Activated CD4-positive, alpha-beta T cell treated with anti-CD3 and anti-CD28 coated beads for 36 hours (primary cell): ENCODE data around the gene CCNG1. TPM values are rescaled to one million over a fixed set of nuclear protein-coding genes. Genes with fewer than 3 reads are reported as not detected.

Experiments
- ATAC-seq: fragments of 200-7000 bp; cut with Tn5 transposase; one replicate; pipeline ENCODE4 v1.10.0; 2021; ENCODE audit warnings: mild to moderate bottlenecking, moderate library complexity
- CTCF ChIA-PET: fragments of 350-600 bp; sonication (Branson Sonifier 250); formaldehyde crosslinking; loops from one replicate; lab custom pipeline; 2021; ENCODE audit warnings: antibody characterized with exemption; lab: Charles Lee
- POLR2A ChIA-PET: fragments of 350-600 bp; sonication (Branson Sonifier 250); formaldehyde crosslinking; loops from one replicate; lab custom pipeline; 2021; ENCODE audit warnings: antibody characterized with exemption, inconsistent platforms; lab: Charles Lee
- DNase-seq: peaks from one replicate; pipeline ENCODE4 v3.0.0-alpha.2; 2020
- H3K27ac Mint-ChIP-seq: one replicate; pipeline ENCODE4 v1.8.0; 2021; ENCODE audit warnings: mixed read lengths
- H3K27me3 Mint-ChIP-seq: one replicate; pipeline ENCODE4 v1.8.0; 2021; ENCODE audit warnings: mixed read lengths
- H3K36me3 Mint-ChIP-seq: one replicate; pipeline ENCODE4 v1.8.0; 2021; ENCODE audit warnings: low read depth, mixed read lengths
- H3K4me1 Mint-ChIP-seq: one replicate; pipeline ENCODE4 v1.8.0; 2021; ENCODE audit warnings: mixed read lengths
- H3K4me3 Mint-ChIP-seq: one replicate; pipeline ENCODE4 v1.8.0; 2021; ENCODE audit warnings: mild to moderate bottlenecking, moderate library complexity, mixed read lengths
- H3K9me3 Mint-ChIP-seq: one replicate; pipeline ENCODE4 v1.8.0; 2021; ENCODE audit warnings: low read depth, mixed read lengths
- intact Hi-C, 2 experiments: fragments of 100-400 bp; cut with DNase I in 1 of 2; cut with micrococcal nuclease in 1 of 2; formaldehyde crosslinking; loops; one replicate each; pipeline versions ENCODE4 v1.14.2 to v1.15.1; 2022 to 2024; cut with DNase I, micrococcal nuclease
- total RNA-seq, 2 experiments: library from RNA; stranded (reverse); gene quantifications; one replicate each; pipeline ENCODE4 v1.2.3, GENCODE V29; 2021

CCNG1 gene
- total RNA-seq, 2 experiments from 2014 or later: 114 to 120 TPM

DNA sequence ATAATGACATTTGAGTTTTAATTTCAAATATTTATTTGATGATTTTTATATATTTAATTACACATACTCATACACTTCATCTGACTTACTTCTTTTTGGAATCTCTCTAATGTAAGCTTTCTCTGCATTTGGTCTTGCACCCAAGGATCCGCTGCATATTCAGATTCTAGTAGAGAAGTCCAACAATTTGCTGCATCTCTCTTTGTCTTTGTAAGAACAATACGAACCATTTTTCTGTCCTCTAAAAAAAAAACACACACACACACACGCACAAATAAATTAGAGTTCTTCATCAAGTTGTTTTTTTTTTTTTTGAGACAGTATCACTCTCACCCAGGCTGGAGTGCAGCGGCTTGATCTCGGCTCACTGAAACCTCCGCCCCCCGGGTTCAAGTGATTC lies 19.4 kb downstream of the CCNG1 start:
- Mint-ChIP-seq H3K4me3 (no peak overlapping the region), H3K36me3 (peaks cover 49% of the 10 kb centered on the region)
- POLR2A ChIA-PET: interaction anchor here (0.8 kb wide), 1 partner anchor 50 kb away, joined by 3 read pairs; no protein-coding TSS in a partner anchor

DNA sequence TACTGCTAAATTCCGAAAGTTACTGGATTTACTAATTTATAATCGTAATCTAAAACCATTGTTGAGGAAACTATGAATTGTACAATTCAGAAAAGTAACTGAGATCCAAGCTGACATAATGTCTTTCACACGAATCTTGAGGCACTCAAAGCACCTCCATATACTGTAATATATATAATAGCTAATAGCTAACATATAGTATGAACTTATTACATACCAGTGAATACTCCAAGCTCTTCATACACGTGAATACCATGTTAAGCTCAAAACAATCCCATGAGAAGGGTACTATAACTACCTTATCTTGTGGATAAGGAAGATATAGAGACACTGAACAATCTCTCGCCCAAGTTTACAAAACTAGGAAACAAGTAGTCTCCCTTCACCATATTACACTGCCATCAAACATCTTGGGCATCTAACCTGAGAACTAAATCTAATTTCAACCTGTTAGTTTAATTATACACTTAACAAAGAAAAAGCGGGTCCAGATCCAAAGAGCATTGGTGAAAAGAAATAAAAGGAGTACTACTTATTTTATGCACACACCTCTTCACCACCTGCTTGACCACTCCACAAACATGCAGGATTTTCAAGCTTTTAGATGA lies 21.5 kb downstream of the CCNG1 start:
- ChIA-PET POLR2A (interaction anchor here (0.8 to 5.1 kb wide), 4 partner anchors 19 to 70 kb away, joined by 7 to 121 read pairs (median 74); partner anchors contain the start of genes CCNG1 and MAT2B), CTCF (interaction anchor here (1.2 to 5.1 kb wide), 6 partner anchors 8 to 50 kb away, joined by 3 to 30 read pairs (median 8); partner anchors contain the start of genes CCNG1 and MAT2B)
- ATAC-seq (no peak), DNase-seq (no peak)
- Mint-ChIP-seq H3K27ac (peak overlapping the region; percentile 100), H3K27me3 (no peaks in the 10 kb centered on the region), H3K36me3 (peaks cover 41% of the 10 kb centered on the region), H3K9me3 (no peaks in the 10 kb centered on the region), H3K4me1 (peaks cover 35% of the 10 kb centered on the region), H3K4me3 (peak overlapping the region; percentile 95)
- intact Hi-C loops: no loop called here

More for the DNA sequence above, 19.4 kb downstream of the CCNG1 start:
- no peak for ATAC-seq
- peak overlapping the region; percentile 47 for H3K27ac Mint-ChIP-seq
- H3K4me1 Mint-ChIP-seq: peaks cover 26% of the 10 kb centered on the region
- CTCF ChIA-PET: no interaction called here
- no peaks in the 10 kb centered on the region for H3K27me3 Mint-ChIP-seq
- no peaks in the 10 kb centered on the region for H3K9me3 Mint-ChIP-seq
- DNase-seq: no peak
- intact Hi-C loops: no loop called here

DNA sequence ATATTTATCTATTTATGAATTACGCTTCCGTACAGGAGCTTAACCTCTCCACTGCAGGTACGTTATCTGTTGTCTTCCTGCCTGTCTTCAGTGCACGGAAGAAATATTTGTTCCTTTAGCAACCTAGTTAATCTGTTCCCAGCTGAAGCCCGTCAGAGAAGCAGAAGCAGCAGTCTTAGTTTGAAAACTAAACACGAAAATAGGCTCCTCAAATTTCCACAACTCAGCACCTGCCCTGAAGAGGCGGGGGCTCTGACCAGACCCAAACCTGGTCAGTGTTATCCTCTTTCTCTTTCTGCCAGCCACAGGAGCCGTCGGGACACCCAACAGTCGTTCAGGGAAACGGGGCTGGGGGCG lies 22.0 kb downstream of the CCNG1 start:
- ChIA-PET CTCF (interaction anchor here (1.2 to 5.1 kb wide), 6 partner anchors 9 to 50 kb away, joined by 3 to 30 read pairs (median 8); partner anchors contain the start of genes CCNG1 and MAT2B), POLR2A (interaction anchor here (0.8 to 5.1 kb wide), 5 partner anchors 9 to 70 kb away, joined by 3 to 121 read pairs (median 58); partner anchors contain the start of genes CCNG1 and MAT2B)
- H3K27me3 Mint-ChIP-seq: no peaks in the 10 kb centered on the region
- peaks cover 45% of the 10 kb centered on the region for H3K36me3 Mint-ChIP-seq
- DNase-seq: no peak
- ATAC-seq: no peak
- peak overlapping the region; percentile 95 for H3K4me3 Mint-ChIP-seq
- H3K27ac Mint-ChIP-seq: peak overlapping the region; percentile 100
- intact Hi-C loops: no loop called here
- peaks cover 38% of the 10 kb centered on the region for H3K4me1 Mint-ChIP-seq
- no peaks in the 10 kb centered on the region for H3K9me3 Mint-ChIP-seq

DNA sequence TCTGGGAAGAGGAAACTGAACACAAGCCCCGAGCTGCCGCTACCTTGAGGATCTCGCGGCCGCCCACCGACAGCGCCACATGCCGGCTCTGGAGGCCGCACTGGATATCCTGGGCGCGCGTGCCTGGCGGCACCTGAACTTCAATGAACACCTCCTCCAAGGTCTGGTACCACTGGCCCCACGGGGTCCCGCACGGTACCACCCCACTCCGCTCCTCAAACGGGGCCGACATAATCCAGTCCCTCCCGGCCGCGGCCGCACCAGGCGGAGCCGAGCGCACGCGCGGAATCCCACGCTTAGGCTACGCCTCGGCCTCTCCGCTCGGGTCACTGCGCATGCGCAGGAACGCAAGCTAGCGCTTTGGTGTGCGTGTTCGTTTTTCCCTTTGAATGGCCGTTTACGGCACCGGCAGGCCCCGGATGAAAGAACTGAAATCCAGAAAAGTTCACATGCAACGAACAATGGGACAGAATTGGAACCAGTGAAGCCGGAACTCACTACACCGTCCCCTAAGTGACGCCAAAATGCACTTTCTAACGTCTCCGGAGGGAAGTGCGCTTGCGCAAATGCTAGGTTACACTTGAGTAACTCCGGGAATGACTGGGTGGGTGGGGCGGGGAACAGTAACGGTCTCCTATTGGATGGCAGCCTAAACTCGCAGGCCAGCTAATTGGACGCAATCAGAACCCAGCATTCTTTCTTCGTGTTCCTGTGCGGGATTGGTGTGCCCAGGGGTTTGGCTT lies 22.6 kb downstream of the CCNG1 start, which contains the start of gene NUDCD2:
TSS of gene NUDCD2 (minus strand) at position 284 of the 743 bp plus-strand sequence. CDS start at position 232, 52 bp downstream.
- Mint-ChIP-seq H3K4me3 (peak within 1 kb of the TSS; percentile 95), H3K9me3 (no peaks in the 10 kb centered on the region), H3K36me3 (peaks cover 46% of the 10 kb centered on the region), H3K27me3 (no peaks in the 10 kb centered on the region), H3K4me1 (peaks cover 37% of the 10 kb centered on the region), H3K27ac (peak within 1 kb of the TSS; percentile 100)
- CTCF ChIA-PET: interaction anchor here (1.2 to 5.1 kb wide), 8 partner anchors 9 to 50 kb away, joined by 3 to 30 read pairs (median 8); partner anchors contain the start of genes CCNG1 and MAT2B
- ATAC-seq (peak; percentile 88), DNase-seq (peak; percentile 95)
- POLR2A ChIA-PET: interaction anchor here (0.9 to 5.1 kb wide), 6 partner anchors 8 to 56 kb away, joined by 3 to 121 read pairs (median 30); partner anchors contain the start of genes CCNG1 and MAT2B
- intact Hi-C loops: loop anchor here (1.0 kb wide), 3 partner anchors 23 to 46 kb away; partner anchors contain the start of genes CCNG1 (in 2 of the 2) and MAT2B (in 1 of the 2)

DNA sequence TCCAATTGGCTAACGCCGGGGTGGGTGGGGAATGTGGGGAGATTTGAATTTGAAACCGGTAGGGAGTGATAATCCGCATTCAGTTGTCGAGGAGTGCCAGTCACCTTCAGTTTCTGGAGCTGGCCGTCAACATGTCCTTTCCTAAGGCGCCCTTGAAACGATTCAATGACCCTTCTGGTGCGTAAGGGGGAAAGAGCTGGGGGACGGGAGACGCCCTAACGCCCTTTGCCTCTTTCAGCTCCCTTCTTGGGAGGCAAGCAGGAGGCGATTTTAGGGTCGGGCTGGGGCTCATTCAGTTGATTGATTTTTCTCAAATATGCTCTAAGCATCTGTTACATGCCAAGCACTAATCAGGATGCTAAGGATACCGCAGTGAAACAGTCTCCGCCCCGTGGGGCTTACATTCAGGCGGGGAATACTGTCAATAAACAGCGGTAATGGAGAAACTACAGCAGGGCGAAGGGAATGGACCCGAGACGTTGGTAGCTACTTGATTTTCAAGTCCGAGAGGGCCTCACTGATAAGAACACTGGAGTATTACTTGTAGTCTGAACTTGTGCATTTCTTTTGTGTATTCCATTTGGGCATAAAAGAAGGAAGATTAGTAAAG lies 23.3 kb downstream of the CCNG1 start, which contains the start of gene HMMR:
TSS of gene HMMR (plus strand) at position 71 of the 610 bp plus-strand sequence. CDS start at position 132, 61 bp downstream.
- ChIA-PET POLR2A (interaction anchor here (0.9 to 5.1 kb wide), 7 partner anchors 8 to 55 kb away, joined by 3 to 121 read pairs (median 3); partner anchors contain the start of genes CCNG1 and MAT2B), CTCF (interaction anchor here (1.3 to 5.1 kb wide), 7 partner anchors 10 to 50 kb away, joined by 3 to 30 read pairs (median 9); partner anchors contain the start of genes CCNG1 and MAT2B)
- H3K9me3 Mint-ChIP-seq: no peaks in the 10 kb centered on the region
- H3K36me3 Mint-ChIP-seq: peaks cover 41% of the 10 kb centered on the region
- DNase-seq: no peak
- ATAC-seq: no peak
- peak within 1 kb of the TSS; percentile 95 for H3K4me3 Mint-ChIP-seq
- no peaks in the 10 kb centered on the region for H3K27me3 Mint-ChIP-seq
- intact Hi-C loops: loop anchor here (1.0 kb wide), 3 partner anchors 23 to 46 kb away; partner anchors contain the start of genes CCNG1 (in 2 of the 2) and MAT2B (in 1 of the 2)
- peaks cover 33% of the 10 kb centered on the region for H3K4me1 Mint-ChIP-seq
- peak within 1 kb of the TSS; percentile 100 for H3K27ac Mint-ChIP-seq

DNA sequence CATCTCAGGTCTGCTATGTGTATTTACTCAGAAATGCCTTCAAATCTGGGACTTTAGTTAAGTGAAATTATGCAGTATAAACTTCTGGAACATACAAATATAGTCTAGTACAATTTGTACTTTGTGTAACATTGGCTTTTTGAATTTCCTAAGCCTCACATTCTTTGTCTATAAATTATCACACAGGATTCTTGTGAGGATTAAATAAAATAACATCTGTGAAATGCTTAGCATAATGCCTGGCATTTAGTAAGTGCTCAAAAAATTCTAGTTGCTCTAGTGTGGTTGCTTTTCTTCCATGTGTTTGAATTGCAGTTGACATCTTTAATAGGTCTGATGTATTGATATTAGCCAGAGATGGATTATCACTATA lies 25.7 kb downstream of the CCNG1 start:
- Mint-ChIP-seq H3K36me3 (peaks cover 31% of the 10 kb centered on the region), H3K4me3 (peak overlapping the region; percentile 95), H3K4me1 (peaks cover 15% of the 10 kb centered on the region), H3K9me3 (no peaks in the 10 kb centered on the region), H3K27ac (no peak overlapping the region), H3K27me3 (no peaks in the 10 kb centered on the region)
- DNase-seq (no peak), ATAC-seq (no peak)
- intact Hi-C loops: loop anchor here in 1 of 2 experiments (2.0 kb wide), 1 partner anchor 18 kb away; no protein-coding TSS in a partner anchor
- ChIA-PET POLR2A (interaction anchor here (5.1 kb wide), 1 partner anchor 46 kb away, joined by 121 read pairs; no protein-coding TSS in a partner anchor), CTCF (interaction anchor here (3.1 to 5.1 kb wide), 2 partner anchors 41 to 44 kb away, joined by 15 to 26 read pairs; partner anchors contain the start of gene MAT2B)

DNA sequence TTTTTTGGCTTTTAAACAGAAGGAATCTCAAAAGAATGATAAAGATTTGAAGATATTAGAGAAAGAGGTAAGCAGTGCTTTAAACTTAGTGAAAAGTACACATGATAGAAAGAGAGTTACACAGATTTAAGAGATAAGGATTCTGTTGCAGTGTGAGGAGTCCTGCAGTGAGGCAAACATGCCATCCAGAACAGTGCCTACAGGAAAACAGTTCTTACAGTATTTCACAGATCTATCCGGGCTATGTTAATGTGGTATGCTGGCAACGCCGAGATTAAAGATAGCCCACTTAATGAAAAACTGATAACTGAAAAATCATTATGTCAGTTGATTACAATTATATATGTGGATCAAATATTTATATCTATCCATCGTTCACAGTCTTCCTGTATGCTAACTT lies 30.3 kb downstream of the CCNG1 start:
- POLR2A ChIA-PET: no interaction called here
- ATAC-seq: no peak
- peaks cover 46% of the 10 kb centered on the region for H3K36me3 Mint-ChIP-seq

DNA sequence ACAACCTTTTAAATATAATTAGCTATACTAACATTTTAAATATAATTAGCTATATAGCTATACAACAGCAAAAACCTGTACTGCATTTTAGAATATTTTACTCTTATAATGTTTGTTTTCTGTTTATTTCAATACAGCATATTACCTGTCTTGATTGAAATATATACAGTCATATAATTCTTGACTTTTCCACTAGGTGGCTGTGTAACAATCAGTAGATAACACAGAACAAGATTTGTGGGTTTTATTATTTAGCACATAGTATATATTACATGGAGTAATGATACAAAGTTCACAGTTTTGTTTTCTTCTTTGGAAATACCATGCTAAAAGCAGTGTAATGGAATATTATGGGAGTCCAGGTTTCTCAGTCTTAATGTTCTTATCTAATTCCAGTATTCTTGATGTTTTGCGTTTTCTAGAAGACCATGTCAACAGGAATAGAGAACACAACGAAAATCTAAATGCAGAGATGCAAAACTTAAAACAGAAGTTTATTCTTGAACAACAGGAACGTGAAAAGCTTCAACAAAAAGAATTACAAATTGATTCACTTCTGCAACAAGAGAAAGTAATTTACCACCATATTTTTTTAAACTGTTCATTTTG lies 36.3 kb downstream of the CCNG1 start:
- ChIA-PET POLR2A (no interaction called here), CTCF (interaction anchor here (1.1 to 2.2 kb wide), 3 partner anchors 9 to 35 kb away, joined by 3 to 4 read pairs (median 3); no protein-coding TSS in a partner anchor)
- ATAC-seq: no peak
- Mint-ChIP-seq H3K4me1 (peaks cover 6% of the 10 kb centered on the region), H3K4me3 (no peak overlapping the region), H3K9me3 (no peaks in the 10 kb centered on the region), H3K27me3 (no peaks in the 10 kb centered on the region), H3K36me3 (peaks cover 71% of the 10 kb centered on the region), H3K27ac (no peak overlapping the region)
- intact Hi-C loops: loop anchor here in 1 of 2 experiments (10.0 kb wide), 1 partner anchor 1031 kb away; no protein-coding TSS in a partner anchor
- no peak for DNase-seq

More for the DNA sequence above, 30.3 kb downstream of the CCNG1 start:
- no peak for DNase-seq
- intact Hi-C loops: no loop called here
- CTCF ChIA-PET: interaction anchor here (1.6 kb wide), 1 partner anchor 22 kb away, joined by 6 read pairs; no protein-coding TSS in a partner anchor
- Mint-ChIP-seq H3K27ac (no peak overlapping the region), H3K9me3 (no peaks in the 10 kb centered on the region), H3K4me3 (no peak overlapping the region), H3K4me1 (peaks cover 7% of the 10 kb centered on the region), H3K27me3 (no peaks in the 10 kb centered on the region)

DNA sequence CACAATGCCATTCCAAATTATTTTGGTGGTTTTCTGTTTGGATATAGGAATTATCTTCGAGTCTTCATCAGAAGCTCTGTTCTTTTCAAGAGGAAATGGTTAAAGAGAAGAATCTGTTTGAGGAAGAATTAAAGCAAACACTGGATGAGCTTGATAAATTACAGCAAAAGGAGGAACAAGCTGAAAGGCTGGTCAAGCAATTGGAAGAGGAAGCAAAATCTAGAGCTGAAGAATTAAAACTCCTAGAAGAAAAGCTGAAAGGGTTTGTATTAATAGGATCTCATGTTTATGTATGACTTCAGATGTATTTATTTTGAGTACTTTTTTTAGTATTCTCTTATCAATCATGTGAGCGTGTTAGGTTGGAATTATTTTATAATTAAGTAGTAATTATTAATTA lies 38.0 kb downstream of the CCNG1 start:
- POLR2A ChIA-PET: no interaction called here
- CTCF ChIA-PET: interaction anchor here (1.4 kb wide), 1 partner anchor 17 kb away, joined by 3 read pairs; no protein-coding TSS in a partner anchor
- no peaks in the 10 kb centered on the region for H3K9me3 Mint-ChIP-seq
- DNase-seq: no peak
- no peak overlapping the region for H3K27ac Mint-ChIP-seq
- no peaks in the 10 kb centered on the region for H3K27me3 Mint-ChIP-seq
- ATAC-seq: no peak
- intact Hi-C loops: loop anchor here in 1 of 2 experiments (10.0 kb wide), 1 partner anchor 1029 kb away; no protein-coding TSS in a partner anchor
- H3K4me1 Mint-ChIP-seq: peaks cover 6% of the 10 kb centered on the region
- no peak overlapping the region for H3K4me3 Mint-ChIP-seq
- peaks cover 72% of the 10 kb centered on the region for H3K36me3 Mint-ChIP-seq
